Measurements from ENCODE around the gene C10orf62.

The C10orf62 gene

DNA sequence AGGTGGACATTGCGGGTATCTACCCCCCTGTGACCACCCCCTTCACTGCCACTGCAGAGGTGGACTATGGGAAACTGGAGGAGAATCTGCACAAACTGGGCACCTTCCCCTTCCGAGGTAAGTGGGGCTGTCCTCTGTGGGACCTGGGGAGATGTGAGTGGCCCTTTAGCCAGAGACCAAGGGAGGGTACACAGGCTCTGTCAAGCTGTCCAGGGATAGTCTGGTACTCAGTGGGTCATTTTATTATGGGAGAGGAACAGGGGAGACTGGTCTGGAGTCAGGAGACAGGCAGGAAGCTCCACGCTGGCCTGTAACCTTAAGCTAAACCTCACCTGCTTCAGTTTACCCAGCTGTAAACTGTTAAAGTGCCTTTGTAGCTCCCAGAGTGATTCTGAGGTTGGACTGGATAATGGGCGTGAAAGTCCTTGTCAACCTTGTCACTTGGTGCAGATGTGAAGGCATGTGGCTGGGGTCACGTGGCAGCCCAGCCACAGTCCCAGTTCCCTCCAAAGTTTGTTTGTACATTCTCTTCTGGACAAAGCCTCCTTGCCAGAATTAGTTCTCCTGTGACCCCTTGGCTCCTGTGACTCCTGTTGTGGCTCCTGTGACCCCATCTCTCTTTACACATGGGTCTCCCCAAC lies 4.6 kb upstream of the C10orf62 start:
- no peak for DNase-seq (ENCODE audit: low read depth in 2 of 2)

DNA sequence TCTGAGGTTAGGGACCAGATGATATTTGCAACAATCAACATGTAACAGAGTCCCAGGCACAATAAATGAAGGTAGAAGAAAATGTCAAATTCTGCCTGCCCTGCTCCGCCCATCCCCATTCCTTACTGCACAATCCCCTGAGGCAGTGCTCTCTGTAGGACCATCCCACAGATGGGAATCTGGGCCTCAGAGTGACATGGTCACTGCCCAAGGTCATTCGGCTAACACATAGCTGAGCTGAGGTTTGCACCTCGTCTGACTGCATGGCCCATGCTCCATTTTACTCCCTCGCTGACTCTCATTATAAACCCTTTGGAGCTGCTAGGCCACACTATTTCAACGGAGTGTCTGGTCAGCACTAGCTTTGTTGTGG lies 4.1 kb upstream of the C10orf62 start:
- DNase-seq (ENCODE audit: low read depth in 2 of 2), result no peak

DNA sequence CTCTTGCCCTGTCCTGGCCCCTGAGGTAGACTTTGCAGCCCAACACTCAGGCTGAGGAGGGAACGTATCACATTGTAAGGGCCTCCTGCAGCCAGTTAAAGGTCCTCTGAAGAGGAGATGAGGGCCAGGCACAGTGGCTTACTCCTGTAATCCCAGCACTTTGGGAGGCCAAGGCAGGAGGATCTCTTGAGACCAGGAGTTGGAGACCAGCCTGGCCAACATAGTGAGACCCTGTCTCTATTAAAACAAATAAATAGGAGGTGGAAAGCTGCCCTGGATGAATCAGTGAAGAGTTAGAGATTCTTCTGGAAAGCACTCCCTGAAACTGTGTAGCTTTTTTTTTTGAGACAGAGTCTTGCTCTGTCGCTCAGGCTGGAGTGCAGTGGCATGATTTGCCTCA lies 2.3 kb upstream of the C10orf62 start:
- DNase-seq (ENCODE audit: low read depth in 2 of 2), result no peak

GRCh38 chr10:97590082-97590747 lies 694 bp downstream of the C10orf62 start:
- DNase-seq (ENCODE audit: low read depth in 2 of 2), result no peak

- DNase-seq (ENCODE audit: low read depth in 2 of 2), result no peak
Observed at GRCh38 chr10:97590748-97591495, 1.4 kb downstream of the C10orf62 start.

DNA sequence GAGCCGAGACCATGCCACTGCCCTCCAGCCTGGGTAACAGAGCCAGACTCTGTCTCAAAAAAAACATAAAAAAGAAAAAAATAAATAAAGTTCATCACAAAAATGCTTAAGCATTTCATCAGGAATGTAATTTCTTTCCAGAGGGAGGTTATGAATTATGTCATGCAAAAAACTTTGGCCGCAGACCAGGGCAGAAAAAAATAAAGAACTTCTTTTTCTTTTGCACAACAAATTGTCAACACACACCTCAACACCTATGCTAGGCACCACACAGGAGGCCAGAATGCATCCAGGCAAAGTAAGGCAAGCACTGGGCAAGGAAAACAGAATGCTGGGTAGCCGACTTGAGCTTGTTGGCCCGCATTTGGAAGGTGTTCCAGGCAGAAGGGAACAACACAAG lies 3.9 kb downstream of the C10orf62 start:
- DNase-seq (ENCODE audit: low read depth in 2 of 2), result no peak

GRCh38 chr10:97596101-97597082 lies 6.9 kb downstream of the C10orf62 start:
- peak; percentile 41 to 49 for DNase-seq (ENCODE audit: low read depth in 2 of 2)

DNA sequence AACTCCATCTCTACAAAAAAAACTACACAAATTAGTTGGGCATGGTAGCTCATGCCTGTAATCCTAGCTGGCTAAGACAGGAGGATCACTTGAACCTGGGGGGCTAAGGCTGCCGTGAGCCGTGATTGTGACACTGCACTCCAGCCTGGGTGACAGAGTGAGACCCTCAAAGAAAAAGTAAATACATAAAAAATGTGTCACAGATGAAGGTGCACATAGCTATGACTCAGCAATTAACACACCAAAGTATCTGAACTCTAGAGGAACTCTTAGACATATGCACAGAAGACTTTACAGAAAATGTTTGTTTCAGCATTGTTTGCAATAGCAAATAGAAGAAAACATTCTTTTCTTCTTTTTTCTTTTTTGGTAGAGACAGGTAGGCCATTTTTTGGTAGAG lies 8.3 kb downstream of the C10orf62 start:
- no peak for DNase-seq (ENCODE audit: low read depth in 2 of 2)

- DNase-seq (ENCODE audit: low read depth in 2 of 2), result no peak
Observed at GRCh38 chr10:97598407-97599271, 9.1 kb downstream of the C10orf62 start.

DNA sequence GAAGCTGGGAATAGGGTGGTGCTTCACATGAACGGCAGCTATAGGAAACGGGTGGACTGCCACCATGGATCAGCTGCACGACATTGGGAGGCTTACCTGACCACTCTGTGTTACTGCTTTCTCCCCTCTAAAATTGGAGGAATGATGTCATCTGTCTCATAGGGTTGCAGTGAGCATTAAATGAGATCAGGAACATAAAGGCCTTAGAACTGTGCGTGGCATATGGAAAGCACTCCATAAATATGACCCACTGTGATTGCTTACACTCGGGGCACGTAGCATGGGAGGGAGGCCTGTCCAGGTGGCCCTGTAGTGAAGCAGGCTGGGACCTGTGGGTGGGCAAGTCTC lies 9.7 kb downstream of the C10orf62 start:
- no peak for DNase-seq (ENCODE audit: low read depth in 2 of 2)

- no peak for DNase-seq (ENCODE audit: low read depth in 2 of 2)
Observed at GRCh38 chr10:97600616-97601015, 11.1 kb downstream of the C10orf62 start.

DNA sequence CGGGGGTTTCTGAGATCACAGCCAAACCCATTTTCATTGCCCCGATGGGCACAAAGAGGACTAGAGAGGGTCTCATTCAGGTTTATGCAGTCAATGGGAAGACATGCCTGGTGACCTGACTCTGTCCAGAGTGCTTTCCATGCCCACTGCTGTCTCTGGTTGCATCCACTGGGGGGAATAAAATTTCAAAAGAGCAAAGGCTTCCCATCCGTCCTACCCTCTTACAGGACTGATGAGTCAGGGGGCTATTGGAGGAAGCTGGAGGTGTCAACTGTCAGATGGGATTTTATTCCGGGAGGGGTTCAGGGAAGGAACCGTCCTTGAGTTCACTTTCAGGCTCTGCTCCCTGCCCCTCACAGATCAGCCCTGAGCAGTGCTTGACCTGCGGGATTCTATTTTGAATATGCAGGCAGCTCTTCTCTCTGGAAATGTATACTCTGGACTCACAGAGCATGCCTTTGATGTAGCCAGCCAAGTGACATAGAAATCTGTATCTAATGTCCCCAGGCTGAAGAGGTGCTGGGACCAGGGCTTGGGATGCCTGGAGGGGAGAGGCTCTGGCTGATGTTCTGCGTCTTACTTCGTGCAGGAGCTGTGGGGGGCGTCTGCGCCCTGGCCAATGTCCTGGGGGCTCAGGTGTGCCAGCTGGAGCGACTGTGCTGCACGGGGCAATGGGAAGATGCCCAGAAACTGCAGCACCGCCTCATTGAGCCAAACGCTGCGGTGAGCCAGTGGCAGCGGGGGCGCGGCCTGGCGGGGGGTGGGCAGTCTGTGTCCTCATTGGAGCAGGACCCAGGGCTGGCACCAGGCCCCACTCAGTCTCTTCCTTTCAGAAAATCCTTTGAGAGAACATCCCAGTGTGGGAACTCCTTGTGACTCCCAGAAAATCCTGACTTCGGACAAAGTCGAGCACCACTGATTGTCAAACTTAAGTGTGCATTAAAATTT lies 12.0 kb downstream of the C10orf62 start:
- DNase-seq (ENCODE audit: low read depth in 2 of 2), result no peak

DNA sequence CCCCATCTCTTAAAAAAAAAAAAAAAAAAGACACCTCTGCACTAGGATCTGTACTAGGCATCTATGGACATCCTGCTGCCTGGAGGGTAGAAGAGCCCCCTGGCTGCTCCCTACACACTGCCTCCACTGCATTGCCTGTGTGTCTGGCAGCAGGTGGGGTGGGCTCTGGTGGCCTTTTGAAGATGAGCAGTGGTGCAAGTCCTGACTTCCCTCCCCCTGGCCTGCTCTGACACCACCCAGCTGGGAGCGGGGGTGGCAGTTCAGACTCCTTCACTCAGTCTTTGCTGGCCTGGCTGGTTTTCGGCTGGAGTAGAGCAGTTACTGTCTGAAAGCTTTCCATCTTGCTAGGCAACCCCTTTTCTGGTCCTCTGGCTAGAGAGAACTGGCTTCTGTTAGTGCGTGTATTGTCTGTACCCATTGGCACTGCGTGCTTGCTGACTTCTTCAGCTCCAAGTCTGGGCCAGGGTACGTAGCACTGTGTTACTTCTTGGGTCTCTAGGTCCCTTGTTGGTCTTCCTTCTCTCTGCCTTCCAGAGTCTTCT lies 17.6 kb downstream of the C10orf62 start:
- DNase-seq (ENCODE audit: low read depth in 2 of 2), result no peak

DNA sequence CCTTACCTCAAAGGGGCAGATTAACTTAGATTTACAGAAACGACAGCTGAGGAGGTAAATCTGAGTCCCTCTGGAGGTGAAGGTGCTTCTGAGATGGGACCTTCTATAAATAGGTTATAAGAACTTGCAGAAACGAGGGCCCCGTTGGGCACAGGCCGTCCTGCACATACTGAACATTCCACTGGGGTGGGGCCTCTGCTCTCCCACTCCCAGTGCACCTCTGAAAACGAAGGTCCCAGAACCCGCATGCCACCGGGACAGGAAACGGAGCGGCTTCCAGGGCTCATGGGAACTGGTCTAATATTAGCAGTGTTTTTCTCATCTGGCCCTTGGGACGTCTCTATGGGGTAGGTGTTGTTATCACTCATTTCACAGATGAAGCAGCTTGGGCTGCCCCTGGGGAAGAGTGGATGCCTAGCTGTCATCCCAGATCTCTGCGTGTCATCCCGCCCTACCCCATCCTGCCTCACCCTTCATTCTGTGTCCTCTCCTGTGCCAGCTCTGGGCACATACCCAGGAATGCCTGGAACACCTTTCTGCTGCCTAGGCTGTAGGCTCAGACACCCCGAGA lies 19.6 kb downstream of the C10orf62 start:
- DNase-seq (ENCODE audit: low read depth in 2 of 2), result no peak

- DNase-seq (ENCODE audit: low read depth in 2 of 2), result no peak
Observed at GRCh38 chr10:97611473-97611872, 22.0 kb downstream of the C10orf62 start.

DNA sequence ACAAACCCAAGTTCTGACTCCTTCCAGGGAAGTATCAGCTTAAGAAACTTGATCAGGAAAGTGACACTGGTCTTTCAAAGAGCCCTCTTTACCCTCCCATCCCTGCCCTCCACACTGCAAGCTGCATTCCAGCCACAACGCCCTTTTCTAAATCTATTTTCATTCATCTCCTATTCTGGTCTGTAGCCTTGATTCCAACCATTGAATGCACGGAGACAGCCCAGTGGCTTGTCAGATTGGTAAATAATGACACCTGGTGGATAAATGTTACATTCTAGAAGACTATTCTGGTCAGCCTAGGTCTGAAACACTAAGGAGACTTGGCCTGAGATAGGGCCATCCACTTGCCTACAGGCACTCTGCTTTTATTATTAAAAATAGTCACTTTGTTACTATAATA lies 22.9 kb downstream of the C10orf62 start:
- DNase-seq (ENCODE audit: low read depth in 2 of 2), result no peak

DNA sequence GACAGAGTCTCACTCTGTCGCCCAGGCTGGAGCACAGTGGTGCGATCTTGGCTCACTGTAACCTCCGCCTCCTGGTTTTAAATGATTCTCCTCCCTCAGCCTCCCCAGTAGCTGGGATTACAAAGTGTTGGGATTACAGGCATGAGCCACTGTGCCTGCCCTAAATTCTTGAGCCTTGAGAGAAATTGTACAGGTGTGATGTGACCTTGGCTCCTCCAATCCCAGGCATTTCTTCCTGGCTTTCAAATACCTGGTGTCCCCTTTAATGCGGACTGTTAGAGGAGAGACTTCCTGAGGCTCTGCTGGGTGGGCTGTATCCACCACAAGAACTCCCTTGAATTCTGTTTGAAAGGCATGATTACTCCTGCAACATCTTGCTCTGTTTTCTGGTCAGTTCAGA lies 28.8 kb downstream of the C10orf62 start:
- no peak for DNase-seq (ENCODE audit: low read depth in 2 of 2)

GRCh38 chr10:97618733-97619132 lies 29.2 kb downstream of the C10orf62 start:
- no peak for DNase-seq (ENCODE audit: low read depth in 2 of 2)

DNA sequence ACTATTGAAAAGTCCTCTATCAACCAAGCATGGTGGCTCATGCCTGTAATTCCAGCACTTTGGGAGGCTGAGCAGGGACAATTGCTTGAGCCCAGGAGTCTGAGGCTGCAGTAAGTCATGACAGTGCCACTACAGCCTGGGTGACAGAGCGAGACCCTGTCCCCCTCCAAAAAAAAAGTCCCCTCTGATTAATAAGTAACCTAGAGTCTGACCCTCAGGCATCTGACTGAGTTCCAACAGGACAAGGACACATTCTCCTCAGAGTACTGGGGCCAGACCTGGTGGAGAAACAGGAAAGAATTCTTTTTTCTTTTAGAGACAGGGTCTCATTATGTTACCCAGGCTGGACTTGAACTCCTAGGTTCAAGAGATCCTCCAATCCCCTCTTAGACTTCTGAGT lies 33.8 kb downstream of the C10orf62 start:
- no peak for DNase-seq (ENCODE audit: low read depth in 2 of 2)

Measured in fibroblast of skin of left biceps (primary cell).